ENCODE results near the gene SIKE1.

DNA sequence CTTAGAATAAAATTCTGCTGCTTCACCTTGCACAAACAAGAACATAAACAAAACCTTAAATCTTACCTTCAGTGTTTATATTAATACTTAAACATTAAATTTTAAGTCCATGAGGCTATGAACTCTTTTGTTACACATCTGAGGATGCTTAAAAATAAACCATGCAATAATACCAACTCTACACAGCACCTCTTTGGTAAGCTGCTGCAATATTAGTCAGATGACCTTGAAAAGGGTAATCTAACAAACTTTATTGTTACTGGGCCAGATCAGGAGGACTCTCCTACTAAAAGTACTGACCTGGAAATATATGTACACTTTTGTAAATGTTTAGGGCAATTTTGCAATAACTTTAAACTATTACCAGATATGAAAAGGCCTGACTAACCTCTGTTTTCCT lies 763 bp downstream of the SIKE1 start:
- TF ChIP-seq, protein P1, sequence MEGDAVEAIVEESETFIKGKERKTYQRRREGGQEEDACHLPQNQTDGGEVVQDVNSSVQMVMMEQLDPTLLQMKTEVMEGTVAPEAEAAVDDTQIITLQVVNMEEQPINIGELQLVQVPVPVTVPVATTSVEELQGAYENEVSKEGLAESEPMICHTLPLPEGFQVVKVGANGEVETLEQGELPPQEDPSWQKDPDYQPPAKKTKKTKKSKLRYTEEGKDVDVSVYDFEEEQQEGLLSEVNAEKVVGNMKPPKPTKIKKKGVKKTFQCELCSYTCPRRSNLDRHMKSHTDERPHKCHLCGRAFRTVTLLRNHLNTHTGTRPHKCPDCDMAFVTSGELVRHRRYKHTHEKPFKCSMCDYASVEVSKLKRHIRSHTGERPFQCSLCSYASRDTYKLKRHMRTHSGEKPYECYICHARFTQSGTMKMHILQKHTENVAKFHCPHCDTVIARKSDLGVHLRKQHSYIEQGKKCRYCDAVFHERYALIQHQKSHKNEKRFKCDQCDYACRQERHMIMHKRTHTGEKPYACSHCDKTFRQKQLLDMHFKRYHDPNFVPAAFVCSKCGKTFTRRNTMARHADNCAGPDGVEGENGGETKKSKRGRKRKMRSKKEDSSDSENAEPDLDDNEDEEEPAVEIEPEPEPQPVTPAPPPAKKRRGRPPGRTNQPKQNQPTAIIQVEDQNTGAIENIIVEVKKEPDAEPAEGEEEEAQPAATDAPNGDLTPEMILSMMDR (IDR thresholded peaks at IDR 0.05) = no peak
- TF ChIP-seq EZH2 (IDR thresholded peaks at IDR 0.05) (no peak), EZH2phosphoT487 (IDR thresholded peaks at IDR 0.05) (no peak)

All from neural progenitor cell (in vitro differentiated cells).